ENCODE results near the gene PTPRC.

GRCh38 chr1:198671136-198671535, 32.3 kb downstream of the PTPRC start:
- TF ChIP-seq ZNF274 (IDR thresholded peaks at IDR 0.05; ENCODE audit: low read depth, low read length) (no peak), YY1 (IDR thresholded peaks at IDR 0.05; ENCODE audit: insufficient read depth, insufficient read length) (no peak), SUZ12 (IDR thresholded peaks at IDR 0.05; ENCODE audit: extremely low read depth, insufficient read depth, insufficient read length) (no peak)
